Mucosa of gallbladder (tissue), 1 donor: Measurements from ENCODE around the gene CDKN2B-AS1. TPM values are rescaled to one million over a fixed set of nuclear protein-coding genes. Genes with fewer than 3 reads are reported as not detected.

Experiments
- DNase-seq: peaks from one replicate; pipeline ENCODE4 v3.0.0-alpha.2; 2020; ENCODE audit warnings: low spot score
- total RNA-seq: library from RNA; stranded (reverse); gene quantifications from one replicate; pipeline ENCODE4 v1.2.1, GENCODE V29; 2021
- donor health status: DM: no; HTN: no; CAD: no.

CDKN2B-AS1 gene
- total RNA-seq, 1 donor from 2014 or later: 0.55 TPM

DNA sequence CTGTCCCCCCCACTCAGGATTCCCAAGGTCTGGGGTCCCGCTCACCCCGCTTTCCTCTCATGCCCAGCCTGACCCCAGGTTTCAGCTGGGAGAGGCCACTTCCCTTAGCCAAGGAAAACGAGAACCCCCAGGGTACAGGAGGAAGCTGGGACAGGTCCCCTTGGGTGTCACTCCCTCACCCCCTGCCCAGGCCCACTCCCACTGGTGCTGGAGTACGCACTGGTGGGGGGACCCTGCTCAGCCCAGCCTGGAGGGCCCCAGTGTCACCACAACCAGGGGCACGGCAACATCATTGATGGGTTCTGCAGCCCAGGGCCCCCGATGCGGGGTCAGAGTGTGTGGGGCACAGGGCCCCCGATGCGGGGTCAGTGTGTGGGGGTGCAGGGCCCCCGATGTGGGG lies 159.5 kb downstream of the CDKN2B-AS1 start:
- no peak for DNase-seq

DNA sequence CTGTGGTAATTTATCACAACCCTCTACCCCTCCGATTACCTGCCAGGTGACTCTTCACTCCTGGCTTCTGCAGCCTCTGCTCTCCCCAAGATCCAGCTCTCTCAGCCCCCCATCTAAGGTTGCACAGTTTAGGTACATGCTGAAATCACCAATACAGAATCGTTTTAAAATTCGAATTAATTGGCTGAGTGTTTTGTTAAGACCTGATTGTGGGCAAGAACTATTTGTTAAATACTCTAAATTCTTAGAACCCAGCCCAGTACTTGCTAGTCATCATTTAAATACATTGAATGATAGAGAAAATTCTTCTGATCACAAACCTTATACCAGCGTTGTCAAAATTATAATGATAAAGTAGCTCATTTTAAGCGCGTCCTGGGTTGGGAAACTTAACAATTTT lies 162.0 kb downstream of the CDKN2B-AS1 start:
- DNase-seq: no peak

DNA sequence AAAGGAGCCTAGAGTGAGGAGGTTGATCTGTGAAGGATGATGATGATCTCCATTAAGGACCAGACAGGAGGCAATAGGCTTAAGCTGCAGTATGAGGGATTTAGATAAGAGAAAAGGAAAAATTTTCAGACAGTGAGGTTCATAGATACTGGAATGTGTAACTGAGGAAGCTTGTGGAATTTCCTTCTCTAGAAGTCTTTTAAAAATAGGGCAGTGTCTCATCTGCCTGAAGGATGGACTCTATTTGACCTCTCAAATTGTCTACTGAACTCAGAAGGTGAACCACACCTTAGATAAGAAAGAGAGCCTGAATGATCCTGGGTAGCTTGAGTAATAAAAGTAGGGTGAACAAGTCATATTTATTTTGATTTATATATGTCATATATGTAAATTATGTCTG lies 162.7 kb downstream of the CDKN2B-AS1 start:
- DNase-seq: no peak

DNA sequence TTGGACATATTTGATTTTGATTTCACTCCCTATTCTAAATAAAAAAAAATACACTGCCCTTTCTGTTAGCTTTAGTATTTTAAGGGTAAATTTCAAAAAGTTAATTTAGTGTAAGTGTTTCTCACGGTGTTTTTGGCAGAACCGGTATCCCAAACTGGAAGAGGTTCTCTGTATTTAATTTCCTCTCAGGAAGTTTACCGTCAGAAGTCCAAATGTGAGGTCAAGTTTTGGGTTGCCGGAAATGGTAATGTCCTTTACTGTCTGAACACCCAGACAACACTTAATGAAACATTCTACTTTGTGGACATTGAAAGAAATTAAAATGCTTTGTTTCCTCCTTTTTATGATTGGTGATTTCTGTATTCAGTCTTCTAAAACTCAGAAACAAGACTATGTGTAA lies 163.2 kb downstream of the CDKN2B-AS1 start:
- DNase-seq: no peak

DNA sequence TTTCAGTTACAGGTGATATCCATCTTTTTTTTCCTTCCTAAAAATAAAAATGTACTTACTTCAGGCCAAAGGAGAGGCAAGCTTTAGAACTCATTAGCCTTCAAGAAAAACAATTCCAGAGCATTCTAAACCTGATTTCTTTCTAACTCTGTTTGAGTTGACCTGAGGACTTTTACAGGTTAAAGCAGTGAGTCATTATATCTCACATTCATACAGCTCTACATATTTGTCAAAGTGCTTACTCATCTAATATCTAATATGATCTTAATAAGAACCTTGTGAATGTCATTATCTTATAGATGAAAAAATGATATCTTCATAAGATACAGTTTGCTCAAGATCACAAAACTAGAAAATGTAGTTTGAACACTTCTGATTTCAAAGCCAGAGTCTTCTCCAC lies 163.7 kb downstream of the CDKN2B-AS1 start:
- no peak for DNase-seq

DNA sequence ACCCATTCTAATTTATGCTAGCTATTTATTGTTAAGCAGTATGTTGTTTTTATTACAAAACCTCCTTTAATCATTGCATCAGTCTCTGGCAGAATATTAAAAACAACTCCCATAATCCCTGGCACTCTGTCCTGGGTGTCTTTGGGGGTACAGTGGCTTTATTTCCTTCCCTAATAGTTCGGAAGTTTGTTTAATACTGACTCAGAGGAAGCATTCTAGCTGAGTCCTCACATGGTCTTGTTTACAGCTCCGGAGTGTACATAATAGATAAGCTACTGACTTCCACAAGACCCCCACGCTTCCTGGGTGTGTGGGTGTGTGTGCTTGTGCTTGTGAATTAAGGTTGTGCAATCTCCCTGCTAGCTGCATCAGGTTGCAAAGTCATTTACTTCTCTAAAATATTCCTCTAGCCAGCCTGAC lies 164.3 kb downstream of the CDKN2B-AS1 start:
- peak; percentile 35 for DNase-seq

DNA sequence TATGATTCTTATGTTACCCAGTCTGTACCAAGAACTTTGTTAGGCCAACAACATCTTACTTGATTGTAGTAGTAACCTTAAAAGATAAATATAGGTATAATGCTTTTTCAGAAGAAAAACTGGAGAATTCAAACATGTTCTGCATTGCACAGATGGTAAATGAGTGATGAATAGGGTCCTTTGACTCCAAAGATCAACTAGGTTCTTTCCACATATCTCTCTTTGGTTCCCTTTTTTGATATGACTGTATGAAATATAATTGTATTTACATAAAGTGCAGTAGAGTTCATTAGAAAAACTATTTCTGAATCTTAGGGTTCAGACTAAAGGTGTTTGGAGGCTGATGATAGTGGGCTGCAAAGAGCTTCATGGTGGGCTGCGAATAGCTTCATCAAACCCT lies 165.0 kb downstream of the CDKN2B-AS1 start:
- no peak for DNase-seq

DNA sequence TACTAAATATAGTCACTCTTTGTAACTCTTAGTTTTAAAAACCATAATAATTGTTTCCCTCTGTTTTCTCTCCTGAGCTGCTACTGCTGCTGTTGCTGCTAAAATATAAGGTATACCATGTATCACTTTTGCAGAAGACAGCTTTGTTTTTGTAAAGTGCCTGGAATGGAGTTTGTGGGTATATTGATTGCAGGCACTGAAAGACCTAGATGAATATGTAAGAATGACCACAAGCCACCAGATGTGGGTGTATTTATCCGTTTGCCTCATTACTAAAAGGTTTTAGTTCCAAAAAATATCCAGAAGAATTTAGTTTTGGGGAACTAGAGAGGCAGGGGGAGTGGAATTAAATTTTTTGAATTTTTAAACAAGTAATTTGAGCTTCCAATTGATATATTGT lies 165.6 kb downstream of the CDKN2B-AS1 start:
- no peak for DNase-seq

DNA sequence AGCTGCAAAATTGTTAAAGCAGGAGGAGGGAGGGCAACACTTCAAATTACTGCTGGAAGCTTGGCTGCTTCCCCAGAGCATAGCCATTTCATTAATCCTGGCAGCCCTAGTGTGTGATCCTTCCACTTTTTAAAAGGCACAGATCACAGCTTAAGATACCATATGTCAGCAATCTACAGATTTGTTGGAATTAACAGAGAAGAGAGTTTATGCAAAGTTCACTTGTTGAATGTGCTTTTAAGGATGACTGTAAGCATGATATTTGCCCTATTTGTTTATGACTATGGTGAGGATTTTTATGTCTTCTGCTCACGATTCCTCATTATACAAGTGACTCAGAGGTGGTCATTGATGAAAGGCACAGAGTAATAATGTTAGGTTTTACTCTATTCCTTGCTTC lies 170.6 kb downstream of the CDKN2B-AS1 start:
- DNase-seq: no peak

DNA sequence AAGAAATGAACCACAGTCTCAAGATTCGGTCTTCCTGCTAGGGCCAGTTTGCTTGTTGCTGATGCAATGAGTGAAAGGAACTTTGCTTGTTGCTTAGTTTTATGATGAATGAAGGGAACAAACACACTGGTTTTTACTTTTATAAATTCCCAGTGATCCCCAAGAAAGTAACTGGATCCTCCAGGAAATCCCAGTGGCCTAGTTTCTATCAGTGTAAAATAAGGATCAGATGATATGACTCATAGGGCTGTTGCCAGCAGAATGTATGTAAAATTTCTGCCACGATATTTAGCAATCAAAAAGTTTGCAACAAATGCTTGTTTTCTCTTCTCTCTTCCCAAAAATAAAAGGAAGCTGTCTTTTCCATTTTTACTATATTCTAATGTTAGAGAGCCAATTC lies 174.7 kb downstream of the CDKN2B-AS1 start:
- DNase-seq: no peak

DNA sequence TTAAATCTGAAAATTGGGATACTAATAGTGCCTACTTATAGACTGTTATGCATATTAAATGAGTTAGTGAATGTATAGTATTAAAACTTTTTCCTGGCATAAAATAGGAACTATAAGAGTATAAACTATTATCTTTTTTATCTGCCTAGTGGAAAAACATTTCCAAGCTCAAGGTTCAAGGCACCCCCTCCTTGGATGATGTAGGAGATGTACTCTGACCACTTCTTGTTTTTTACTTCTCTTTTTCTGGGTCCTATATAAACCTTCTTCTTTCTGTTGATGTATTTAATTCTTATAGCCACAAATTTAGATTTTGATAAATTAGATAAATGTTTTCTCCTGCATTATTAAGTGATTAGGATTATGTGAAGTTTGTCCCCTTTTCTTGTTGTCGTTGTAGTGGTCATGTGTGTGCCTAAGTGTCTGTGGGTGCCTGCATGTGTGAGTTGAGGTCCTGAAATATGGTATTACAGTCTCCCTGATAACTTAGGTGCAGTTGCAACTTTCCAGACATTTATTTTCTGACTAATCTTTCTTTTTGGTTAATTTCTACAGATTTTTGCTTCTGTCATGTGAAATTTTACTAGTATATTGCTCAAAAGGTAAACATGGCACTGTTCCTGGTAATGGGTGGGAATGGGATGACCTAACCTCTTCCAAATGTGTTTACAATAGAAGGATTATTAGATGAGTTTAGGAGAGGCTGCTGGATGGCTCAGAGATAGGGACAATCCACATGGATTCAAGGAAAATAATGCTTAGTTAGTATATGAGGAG lies 175.3 kb downstream of the CDKN2B-AS1 start:
- no peak for DNase-seq

Other genes with a start within 250 kb of the CDKN2B-AS1 start
- 29.2 TPM for gene MTAP, start 192.2 kb upstream of the CDKN2B-AS1 start, total RNA-seq
- 1.9 TPM for gene CDKN2A, start 399 bp upstream of the CDKN2B-AS1 start, total RNA-seq
- 2.5 TPM for gene CDKN2B, start 14.5 kb downstream of the CDKN2B-AS1 start, total RNA-seq